HG02798 (cell line): ENCODE measurements around the gene MAML3.

Source experiments
- ATAC-seq: cut with Tn5 transposase; IDR thresholded peaks from one replicate; pipeline ENCODE4 v1.9.1; 2021; ENCODE audit warnings: mild to moderate bottlenecking; ENCODE audit not compliant: unreplicated experiment, poor library complexity

The MAML3 gene

DNA sequence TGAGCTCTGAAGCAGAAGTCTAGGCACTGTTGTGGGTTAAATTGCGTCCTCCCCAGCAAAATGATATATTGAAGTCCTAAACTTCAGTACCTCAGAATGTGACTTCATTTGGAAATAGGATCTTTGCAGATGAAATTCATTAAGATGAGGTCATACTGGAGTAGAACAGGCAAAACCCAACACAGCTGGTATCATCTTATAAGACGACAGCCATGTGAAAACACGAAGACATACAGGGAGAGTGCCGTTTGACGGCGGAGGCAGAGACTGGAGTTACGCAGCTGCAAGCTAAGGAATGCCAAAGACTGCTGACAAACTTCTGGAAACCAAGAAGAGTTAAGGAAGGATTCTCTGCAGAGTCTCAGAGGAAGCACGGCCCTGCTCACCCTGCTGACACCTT is 241.5 kb downstream of the MAML3 start:
- ATAC-seq = no peak

DNA sequence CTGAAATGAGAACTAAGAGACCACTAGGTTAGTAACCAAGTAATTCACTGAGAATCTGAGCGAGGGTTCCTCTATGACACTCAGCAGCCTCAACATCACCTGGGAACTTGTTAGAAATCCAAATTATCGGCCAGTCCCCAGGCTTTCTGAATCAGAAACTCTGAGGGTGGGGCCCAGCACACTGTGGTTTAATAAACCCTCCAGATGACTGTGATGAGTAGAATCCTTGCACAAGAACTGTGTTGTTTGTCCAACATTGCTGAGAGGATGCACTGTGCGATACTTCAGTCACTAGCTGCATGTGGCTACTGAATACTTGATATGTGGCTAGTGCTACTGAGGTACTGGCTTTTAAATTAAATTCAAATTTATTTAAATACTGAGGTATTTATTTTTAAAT is 243.9 kb downstream of the MAML3 start:
- no peak for ATAC-seq

DNA sequence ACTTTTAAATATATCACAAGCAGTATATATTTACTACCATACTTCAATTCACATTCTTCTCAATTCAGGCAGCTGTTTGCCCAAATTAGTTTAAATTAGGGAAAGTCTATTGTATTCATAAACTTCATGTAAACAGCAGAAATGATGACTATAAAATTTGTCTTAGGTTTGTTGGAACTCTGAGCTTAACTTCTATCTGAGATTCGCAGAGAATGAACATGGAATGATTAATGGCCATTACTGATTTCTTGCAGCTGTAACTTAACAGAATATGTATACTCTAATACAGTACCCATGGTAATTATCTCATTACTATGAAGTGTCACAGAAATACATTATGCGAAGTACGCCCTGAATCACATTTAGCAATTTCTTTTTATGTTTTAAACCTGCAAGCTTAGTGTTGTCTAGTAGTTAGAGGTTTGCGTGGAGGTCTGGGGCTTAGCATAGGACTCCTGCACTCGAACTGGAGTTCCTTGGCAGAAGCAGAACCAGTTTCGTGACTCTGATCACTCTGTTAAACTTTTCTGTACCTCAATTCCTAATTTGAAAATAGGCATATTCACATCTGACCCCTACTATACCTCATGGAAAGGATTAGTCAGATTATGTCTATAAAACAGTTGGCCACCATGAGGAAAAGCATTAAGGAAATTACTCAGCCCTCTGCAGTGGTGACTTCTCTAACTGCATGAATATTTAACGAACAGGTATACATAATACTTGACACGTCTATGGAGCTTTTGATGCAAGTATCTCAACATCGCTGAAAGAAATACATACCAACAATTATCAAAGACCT is 245.1 kb downstream of the MAML3 start:
- no peak for ATAC-seq

DNA sequence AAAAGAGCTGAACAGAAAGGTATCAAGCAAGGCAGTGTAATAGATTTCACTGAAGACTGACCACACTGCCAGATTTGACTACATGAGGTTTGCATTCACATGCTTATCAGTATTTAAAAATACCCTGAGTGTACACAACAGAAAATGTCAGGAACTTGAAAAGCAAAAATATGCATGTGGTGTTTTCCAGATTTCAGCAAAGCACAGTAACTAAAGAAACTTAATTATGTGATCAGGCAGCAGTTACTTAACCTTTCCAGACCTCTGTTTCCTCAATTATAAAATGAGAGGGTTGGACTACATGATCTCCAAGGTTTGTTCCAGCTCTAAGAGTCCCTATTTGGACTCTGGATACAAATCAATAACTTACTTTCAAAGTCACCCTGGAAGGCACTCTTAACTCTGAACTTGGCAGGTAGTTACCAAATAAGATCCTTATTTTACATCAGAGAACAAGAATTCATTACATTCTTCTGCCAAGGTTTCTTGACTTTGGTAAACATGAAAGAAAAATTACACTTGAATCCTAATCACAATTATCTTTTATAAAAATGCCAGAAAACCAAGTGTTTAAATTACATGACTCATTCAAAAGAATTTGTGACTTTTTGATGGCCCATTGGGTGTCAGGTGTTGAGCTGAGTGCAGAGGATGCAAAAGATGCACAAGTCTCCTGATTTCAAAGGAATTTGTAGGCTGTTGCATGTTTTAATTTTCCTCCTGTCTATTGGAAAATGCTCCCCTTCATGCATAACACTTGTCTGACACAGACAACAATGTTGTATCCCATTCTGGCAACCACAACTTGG is 246.8 kb downstream of the MAML3 start:
- ATAC-seq = no peak

DNA sequence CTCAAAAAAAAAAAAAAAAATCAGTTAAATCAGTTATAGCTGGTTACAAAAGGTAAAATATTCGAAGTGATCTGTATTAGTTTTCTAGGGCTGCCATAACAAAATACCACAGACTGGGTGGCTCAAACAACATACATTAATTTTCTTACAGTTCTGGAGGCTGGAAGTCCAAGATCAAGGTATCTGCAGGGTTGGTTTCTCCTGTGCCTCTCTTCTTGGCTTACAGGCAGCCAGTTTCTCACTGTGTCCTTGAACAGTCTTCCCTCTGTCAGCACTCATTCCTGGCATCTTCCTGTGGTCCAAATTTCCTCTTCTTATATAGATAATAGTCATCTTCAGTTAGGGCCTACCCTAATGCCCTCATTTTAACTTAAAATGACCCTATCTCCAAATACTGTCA is 248.5 kb downstream of the MAML3 start:
- no peak for ATAC-seq

DNA sequence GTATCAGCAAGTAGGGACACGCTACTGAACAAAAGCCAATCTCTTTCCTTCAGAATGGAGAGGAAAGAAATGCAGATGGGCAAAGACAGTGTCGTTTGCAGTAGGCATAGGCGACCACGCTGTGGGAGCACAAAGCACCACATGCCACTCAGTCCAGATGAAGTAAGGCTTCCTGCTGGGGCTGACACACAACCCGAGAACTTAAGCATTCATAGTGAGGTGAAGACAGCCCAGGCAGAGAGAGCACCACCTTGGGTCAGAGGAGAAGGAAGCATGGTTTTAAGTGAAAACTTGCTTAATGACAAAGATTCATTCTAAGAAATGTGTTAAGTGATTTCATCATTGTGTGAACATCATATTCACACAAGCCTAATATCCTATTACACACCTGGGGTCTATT is 249.6 kb downstream of the MAML3 start:
- ATAC-seq = no peak

DNA sequence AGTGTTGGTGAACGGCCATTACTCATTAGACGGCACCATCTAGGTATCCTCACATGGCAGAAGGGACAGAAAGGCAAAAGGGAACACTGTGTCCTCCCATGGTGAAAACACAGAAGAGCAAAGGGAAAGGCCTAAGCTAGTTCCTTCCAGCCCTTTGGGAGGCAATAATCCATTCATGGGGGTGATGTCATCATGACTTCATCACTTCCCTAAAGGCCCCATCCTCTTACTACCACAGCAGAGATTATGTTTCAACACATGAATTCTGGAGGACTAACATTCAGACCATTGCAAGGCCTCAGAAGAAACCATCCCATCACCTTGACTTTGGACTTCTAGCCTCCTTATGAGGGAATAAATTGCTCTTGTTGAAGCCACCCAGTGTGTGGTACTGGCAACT is 250.1 kb downstream of the MAML3 start:
- no peak for ATAC-seq

DNA sequence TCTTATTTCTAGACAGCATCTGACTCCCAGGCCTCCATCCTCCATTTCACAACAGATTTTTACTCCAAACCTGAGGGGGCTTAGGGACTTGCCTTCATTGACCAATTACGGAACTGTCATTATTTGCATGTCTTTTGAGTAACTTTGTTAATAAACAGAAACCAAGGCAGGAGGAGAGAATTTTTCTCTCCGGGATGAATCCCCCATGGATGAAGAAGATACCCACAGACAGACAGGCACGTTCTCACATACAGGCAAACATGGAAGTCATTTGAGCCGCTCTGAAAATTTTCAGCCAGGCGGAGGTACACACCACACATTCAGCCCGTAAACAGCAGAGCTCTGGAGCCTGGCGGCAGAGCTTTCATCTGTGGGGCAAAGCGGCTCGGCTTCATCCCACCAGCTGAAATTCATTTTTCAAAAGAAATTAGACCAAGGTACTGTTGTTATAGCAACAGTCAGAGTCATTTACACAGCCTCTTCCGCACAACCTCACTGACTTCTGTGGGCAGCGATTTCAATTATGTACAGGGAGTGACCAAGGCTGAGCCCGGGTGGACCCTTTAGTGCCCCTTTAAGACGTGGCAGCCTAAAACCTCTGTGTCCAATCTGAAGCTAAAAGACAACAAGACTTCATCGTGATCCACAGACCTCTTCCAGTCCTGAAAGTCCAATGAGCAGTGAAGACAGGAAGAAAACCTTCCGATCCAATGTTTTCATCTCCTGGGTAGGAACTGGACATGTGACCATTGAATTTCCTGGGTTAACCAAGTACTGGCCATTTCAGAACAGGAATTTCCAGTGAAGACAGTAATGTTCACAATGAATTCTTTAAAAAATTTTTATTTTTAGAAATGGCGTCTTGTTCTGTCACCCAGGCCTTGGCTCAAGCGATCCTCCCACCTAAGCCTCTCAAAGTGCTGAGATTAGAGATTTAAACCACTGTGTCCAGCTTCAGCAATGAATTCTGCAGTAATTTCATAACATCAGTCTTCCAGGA is 251.4 kb downstream of the MAML3 start:
- no peak for ATAC-seq

DNA sequence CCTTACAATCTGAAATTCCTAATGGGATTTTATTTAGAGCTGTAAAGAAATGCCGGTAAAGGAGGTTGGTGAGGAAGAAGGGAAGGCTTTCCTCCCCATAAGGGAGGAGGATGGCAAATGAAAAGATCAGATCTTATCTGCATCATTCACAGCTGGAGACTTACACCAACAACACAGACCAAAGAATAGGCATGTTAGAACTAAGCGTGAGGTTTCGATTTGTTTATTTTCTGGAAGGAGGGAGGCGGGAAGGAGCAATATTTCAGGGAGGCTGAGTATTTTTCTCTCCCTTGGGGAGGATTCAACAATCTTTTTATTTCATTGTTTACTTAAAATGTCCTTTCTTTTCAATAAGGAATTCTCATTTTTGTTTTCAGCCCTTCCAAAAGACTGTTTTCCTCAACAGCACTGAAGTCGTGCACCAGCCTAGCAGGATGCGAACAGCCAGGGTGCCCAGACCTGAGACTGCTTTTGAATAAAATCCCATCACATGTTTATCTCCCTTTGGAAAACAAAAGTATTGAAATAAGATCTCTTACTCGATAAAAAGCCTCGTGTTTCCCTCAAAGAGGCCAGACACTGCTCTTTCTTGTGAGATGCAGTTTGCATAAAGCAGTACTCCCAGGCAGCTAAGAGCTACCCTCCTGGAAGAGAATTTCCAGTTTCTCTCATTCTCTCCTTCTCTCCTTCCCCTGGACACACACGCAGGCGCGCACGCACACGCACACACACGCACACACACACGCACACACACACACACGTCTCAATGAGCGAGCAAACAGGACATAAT is 252.3 kb downstream of the MAML3 start:
- ATAC-seq = no peak

DNA sequence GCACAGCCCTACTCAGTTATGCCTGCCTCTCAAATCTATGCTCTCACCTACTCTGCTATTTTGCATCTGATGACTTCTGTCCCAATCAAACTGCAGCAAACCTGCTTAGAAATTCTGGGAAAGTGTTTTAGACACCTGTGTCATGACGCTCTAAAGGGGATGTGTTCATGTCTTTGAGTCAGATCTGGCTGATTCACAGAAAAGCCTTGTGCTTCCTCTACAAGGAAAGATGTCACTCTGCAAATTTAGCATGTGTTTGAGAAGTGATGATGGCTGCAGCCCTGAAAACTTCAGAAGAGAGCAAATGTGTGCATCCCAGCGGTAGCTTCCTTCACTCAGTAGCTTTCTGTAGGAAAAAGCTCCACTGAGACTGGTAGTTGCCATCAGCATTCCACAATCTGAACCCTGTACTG is 253.0 kb downstream of the MAML3 start:
- no peak for ATAC-seq

DNA sequence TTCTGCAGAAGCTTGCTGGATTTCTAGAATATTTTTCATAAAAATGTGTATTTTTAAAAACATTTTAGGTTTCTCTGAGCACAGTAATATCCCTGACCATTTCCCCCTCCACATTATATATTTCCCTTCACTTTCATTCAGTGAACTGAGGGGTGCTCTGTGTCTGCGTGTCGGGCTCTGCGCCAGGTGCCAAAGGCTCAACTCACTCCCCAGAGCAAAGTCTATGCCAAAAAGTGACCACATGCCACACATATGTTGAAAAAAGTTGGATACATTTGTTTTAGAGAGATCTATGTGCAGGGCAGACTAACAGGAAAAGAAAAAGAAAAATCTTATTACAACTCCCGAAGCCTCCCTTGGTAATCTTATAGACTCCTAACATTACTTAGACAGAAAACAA is 254.6 kb downstream of the MAML3 start:
- no peak for ATAC-seq

DNA sequence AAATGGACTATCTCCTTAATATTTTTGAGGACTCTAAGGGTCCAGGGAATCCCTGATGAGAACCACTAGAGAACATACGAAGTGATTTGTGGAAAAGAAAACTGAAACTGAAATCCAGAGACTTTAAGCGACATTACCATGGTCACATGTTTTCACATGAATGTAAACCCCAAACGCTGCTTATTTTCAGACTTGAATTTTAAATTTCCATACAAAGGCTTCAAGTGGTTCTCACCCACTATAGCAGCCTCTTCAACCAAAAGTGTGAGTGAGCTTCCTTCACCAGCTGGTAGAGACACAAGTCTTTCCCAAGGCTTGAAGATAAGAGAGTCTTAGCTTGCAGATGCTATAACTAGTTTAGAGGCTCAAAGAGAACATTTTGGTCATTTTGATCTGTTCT is 255.7 kb downstream of the MAML3 start:
- no peak for ATAC-seq

DNA sequence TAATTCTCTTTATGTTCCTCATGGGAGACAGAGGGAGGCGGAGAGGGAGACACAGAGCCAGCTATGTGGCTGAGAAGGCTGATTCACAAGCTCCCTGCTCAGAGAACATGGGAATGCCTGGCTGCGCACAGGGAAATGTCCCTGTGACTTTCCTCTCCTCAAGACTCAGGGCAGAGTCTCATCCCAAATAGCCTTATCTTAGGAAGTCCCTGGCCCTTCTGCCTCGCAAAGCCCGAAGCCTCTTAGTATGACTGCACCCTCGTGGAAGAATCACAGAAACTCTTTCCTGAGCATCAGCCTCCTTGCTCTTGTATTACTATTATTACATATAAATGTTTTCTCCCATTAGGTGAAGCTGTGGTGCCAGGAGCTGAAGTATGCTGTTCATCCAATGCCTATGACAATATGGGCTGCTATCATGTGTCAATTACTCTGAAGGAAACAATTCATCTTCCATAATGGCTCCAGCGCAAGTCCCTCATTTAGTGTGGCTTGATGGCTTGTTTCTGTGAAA is 257.8 kb downstream of the MAML3 start:
- ATAC-seq = no peak

DNA sequence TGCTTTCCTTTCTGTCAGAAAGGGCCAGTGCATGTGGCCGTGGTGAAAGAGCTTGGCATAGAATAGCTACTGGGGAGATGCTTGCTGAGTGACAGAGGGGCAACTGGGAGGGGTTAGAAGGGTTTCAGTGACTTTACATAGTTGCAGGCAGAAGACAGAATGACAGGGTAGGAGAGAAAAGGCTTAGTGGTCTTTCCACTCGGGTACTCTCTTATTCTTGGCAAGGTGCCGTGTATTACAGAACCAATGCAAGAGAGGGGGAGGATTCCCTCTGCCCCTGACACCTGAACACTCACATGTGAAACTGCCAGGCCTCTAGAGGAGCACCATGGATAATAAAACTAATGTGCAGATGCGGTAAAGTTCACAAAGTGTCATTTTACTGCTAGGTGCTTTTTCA is 260.2 kb downstream of the MAML3 start:
- no peak for ATAC-seq

DNA sequence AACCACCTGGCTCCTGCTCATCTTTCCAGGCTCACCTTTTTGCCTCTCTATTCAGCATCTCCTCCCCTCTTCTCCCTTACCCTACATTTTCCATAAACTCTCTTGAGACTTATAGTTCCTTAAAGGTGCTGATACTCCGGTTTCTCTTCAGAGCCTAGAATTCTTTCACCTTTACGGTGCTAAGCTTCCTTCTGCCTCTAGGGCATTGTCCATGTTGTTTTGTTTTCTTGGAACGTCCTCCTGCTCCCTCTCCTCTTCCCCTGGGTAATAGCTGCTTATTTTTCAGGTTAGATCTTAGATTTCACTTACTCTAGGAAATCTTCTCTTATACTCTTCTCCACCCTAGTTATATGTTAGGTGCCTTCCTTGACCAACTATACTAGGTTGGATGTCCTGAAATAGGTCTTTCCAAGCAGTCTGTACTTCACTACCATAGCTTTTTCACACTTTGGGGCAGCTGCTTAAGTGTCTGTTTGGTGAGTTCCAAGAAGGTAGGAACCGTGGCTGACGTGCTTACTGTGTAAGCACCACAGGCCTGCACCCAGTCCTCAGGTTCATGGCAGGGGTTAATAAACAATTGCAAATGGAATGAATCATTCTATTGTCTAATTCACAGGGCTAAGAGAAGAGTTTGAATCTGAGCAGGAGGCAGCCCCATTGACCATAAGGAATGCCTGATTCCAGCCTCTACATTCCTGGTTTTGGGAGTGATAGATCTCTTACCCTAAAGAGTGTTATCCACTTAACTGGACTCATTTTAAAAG is 260.8 kb downstream of the MAML3 start:
- ATAC-seq = no peak

DNA sequence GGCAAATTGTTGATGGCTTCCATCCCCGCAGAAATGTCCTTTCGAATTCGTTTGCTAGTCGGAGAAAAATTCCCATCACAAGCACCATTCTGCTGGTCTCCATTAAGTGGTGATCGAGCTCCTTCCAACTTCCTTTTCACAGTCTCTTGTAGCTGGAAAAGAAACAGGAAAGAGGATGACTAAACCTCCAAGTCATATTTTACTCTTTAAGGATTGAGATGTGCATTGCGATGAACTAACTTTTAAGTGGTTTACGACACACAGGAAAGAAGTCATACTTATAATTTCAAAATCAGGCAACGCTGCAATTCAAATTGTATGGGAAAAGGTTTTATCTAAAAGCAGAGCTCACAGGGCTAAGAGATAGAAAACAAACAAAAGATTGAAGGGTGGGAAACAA is 263.2 kb downstream of the MAML3 start:
- ATAC-seq = no peak

DNA sequence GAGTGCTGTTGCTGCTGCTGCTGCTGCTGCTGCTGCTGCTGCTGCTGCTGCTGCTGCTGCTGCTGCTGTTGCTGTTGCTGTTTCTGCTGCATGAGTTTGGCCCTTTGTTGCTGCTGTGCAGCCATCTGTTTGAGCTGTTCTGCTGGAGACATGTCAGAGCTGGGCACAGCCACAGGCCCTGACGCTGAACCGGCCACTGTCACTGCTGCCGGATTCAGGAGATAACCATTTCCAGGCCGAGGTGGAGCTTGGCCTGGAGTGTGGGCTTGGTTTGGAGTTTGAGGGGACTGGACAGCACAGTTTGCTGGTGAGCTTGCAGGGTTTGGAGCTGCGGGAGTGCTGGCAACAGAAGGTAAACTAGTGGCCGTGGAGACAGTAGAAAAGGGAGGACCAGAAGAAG is 264.1 kb downstream of the MAML3 start:
- ATAC-seq = no peak

DNA sequence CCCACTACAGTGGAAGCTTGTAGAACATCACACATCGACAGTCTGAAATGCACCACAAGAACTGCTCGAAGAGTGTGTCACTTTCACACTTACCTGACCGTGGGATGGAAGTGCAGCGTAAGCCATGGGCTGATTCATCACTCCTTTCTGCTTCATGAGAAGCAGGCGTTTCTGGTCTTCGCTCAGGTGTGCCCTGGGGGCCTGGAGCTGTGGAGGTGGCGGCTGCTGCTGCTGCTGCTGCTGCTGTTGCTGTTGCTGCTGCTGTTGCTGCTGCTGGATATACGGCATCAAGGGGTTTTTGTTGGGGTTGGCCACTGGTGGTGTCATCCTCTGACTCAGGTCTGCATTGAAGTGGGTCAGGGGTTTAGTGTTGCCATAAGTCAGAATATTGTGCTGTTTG is 264.7 kb downstream of the MAML3 start:
- ATAC-seq = no peak
